Neural cell (in vitro differentiated cells): ENCODE data around the gene RBM20. TPM values are rescaled to one million over a fixed set of nuclear protein-coding genes. Genes with fewer than 3 reads are reported as not detected.
A peak's percentile ranks its signal among the peaks of the same experiment; 100 is the strongest.

ENCODE experiments used
- H2AFZ ChIP-seq: fragments of 200-600, 300-800 bp; sonication (generic), shearing (Covaris generic); 2 replicates; pipeline ENCODE4 v1.6.0; 2014; ENCODE audit warnings: low read depth, mild to moderate bottlenecking, antibody characterized with exemption, low read length, moderate library complexity
- H3F3A ChIP-seq: fragments of 200-600 bp; shearing (Covaris generic); 2 replicates; pipeline ENCODE4 v1.6.1; 2016; ENCODE audit warnings: mild to moderate bottlenecking, moderate library complexity, mixed read lengths, antibody characterized with exemption, low read length; ENCODE audit not compliant: insufficient read depth, poor library complexity, severe bottlenecking
- H3K27ac ChIP-seq: fragments of 200-600, 300-800 bp; sonication (generic), shearing (Covaris generic); 2 replicates; pipeline ENCODE4 v1.5.1; 2014; ENCODE audit warnings: mild to moderate bottlenecking, low read length, moderate library complexity
- H3K27me3 ChIP-seq: fragments of 300-800, 200-600 bp; sonication (generic), shearing (Covaris generic); 2 replicates; pipeline ENCODE4 v1.6.0; 2014; ENCODE audit warnings: mild to moderate bottlenecking, low read depth, low read length, moderate library complexity; ENCODE audit not compliant: insufficient read depth
- H3K36me3 ChIP-seq: fragments of 300-800, 200-600 bp; sonication (generic), shearing (Covaris generic); 2 replicates; pipeline ENCODE4 v1.5.1; 2014; ENCODE audit warnings: mild to moderate bottlenecking, antibody characterized with exemption, low read length, moderate library complexity; ENCODE audit not compliant: insufficient read depth
- H3K4me2 ChIP-seq: fragments of 300-800, 200-600 bp; sonication (generic), shearing (Covaris generic); 2 replicates; pipeline ENCODE4 v1.6.0; 2014; ENCODE audit warnings: mild to moderate bottlenecking, low read length
- H3K4me3 ChIP-seq: fragments of 300-800, 200-600 bp; sonication (generic), shearing (Covaris generic); 2 replicates; pipeline ENCODE4 v1.5.1; 2014; ENCODE audit warnings: mild to moderate bottlenecking, low read length, moderate library complexity
- H3K79me2 ChIP-seq: fragments of 200-600 bp; shearing (Covaris generic); replicated peaks from 2 replicates; pipeline ENCODE4 v1.6.0; 2014; ENCODE audit warnings: mild to moderate bottlenecking, low read length, moderate library complexity; ENCODE audit not compliant: insufficient read depth
- H3K9ac ChIP-seq: fragments of 300-800, 200-600 bp; sonication (generic), shearing (Covaris generic); 2 replicates; pipeline ENCODE4 v1.6.1; 2016; ENCODE audit warnings: mild to moderate bottlenecking, low read length, mixed read lengths
- H3K9me2 ChIP-seq: fragments of 200-600 bp; shearing (Covaris generic); 2 replicates; pipeline ENCODE4 v1.6.1; 2016; ENCODE audit warnings: mild to moderate bottlenecking, low read length, mixed read lengths; ENCODE audit not compliant: insufficient read depth
- H3K9me3 ChIP-seq: fragments of 200-600, 300-800 bp; sonication (generic), shearing (Covaris generic); 2 replicates; pipeline ENCODE4 v1.6.1; 2016; ENCODE audit warnings: mild to moderate bottlenecking, mixed run types, low read length, moderate library complexity, mixed read lengths
- H4K20me1 ChIP-seq: fragments of 200-600 bp; shearing (Covaris generic); 2 replicates; pipeline ENCODE4 v1.6.1; 2016; ENCODE audit warnings: mild to moderate bottlenecking, mixed run types; ENCODE audit not compliant: insufficient read depth
- EP300 ChIP-seq: fragments of 450-650 bp; conservative IDR thresholded peaks from 2 replicates; pipeline ENCODE4 v1.6.1; 2014; ENCODE audit warnings: antibody characterized with exemption, mild to moderate bottlenecking, moderate library complexity; ENCODE audit not compliant: poor library complexity, severe bottlenecking
- EZH2 ChIP-seq: fragments of 200-600, 300-800 bp; shearing (Covaris generic), sonication (generic); IDR thresholded peaks from 2 replicates; pipeline ENCODE4 v1.6.1; 2014; ENCODE audit warnings: antibody characterized with exemption, low read length, borderline replicate concordance, mild to moderate bottlenecking; ENCODE audit not compliant: insufficient read depth, poor library complexity, severe bottlenecking
- MXI1 ChIP-seq: fragments of 450-650 bp; conservative IDR thresholded peaks from 2 replicates; pipeline ENCODE4 v1.6.1; 2014; ENCODE audit warnings: antibody characterized with exemption, mild to moderate bottlenecking; ENCODE audit not compliant: poor library complexity, severe bottlenecking
- POLR2AphosphoS5 ChIP-seq: IDR thresholded peaks from 2 replicates; pipeline ENCODE4 v1.6.1; 2012
- RAD21 ChIP-seq: fragments of 450-650 bp; conservative IDR thresholded peaks from 2 replicates; pipeline ENCODE4 v1.6.1; 2014; ENCODE audit warnings: antibody characterized with exemption, mild to moderate bottlenecking, moderate library complexity
- SMC3 ChIP-seq: fragments of 450-650 bp; conservative IDR thresholded peaks from 2 replicates; pipeline ENCODE4 v1.6.1; 2014; ENCODE audit warnings: antibody characterized with exemption, mild to moderate bottlenecking, moderate library complexity; ENCODE audit not compliant: poor library complexity
- TAF1 ChIP-seq: IDR thresholded peaks from 2 replicates; pipeline ENCODE4 v1.6.1; 2012; ENCODE audit warnings: low read depth
- polyA plus RNA-seq: library from polyadenylated mRNA; depleted of rRNA; stranded (reverse); fragments of >200 nt; gene quantifications from 2 replicates; pipeline ENCODE4 v1.2.3, GENCODE V29; 2014
- TF ChIP-seq, protein P1 (sequence below): fragments of 450-650 bp; IDR thresholded peaks from 2 replicates; pipeline ENCODE4 v1.5.1; 2014; ENCODE audit warnings: antibody characterized with exemption, mild to moderate bottlenecking, moderate library complexity; ENCODE audit not compliant: poor library complexity, severe bottlenecking
- TF ChIP-seq, protein P2 (sequence below): IDR thresholded peaks from 2 replicates; pipeline ENCODE4 v1.6.1; 2012; ENCODE audit warnings: borderline replicate concordance

Gene RBM20
- polyA plus RNA-seq, 1 donor from 2014 or later, result 0.07 TPM

DNA sequence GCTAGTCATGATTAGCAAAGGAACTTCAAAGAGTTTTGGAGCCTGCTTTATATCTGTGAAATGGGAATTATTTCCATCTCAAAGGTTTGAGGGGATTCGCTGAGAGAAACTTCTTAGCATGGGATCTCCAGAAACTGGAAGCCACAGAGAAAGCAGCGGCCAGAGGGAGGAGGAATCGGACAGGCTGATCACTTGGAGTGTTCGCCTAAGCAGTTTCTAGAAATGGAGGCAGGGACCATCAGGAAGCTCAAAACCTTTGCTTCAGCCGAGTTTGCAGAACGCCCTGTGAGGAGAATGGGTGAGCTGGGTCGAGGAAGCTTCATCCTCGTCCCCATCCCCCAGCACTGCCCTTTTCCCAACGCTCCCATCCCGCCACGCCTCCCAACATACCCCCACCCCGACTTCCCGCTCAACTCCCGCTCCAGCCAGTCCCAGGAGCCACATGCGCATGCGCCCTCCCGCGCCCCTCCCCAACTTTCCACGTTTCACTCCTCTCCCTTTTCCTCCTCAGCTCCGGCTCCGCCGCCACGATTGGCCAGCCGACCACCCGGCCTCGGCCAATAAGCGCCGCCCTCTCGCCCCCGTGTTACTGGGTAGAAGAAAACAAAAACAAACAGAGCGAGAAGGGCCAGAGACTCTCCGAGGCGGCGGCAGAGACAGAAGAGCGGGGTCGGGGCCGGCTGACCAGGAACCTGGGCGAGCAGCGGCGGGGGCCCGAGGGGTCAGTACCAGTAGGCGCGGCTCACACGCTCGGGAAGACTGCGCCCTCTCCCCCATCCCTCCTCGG is 227.4 kb downstream of the RBM20 start, which contains the start of gene PDCD4:
Gene PDCD4 (plus strand): TSS at position 631 of the 787 bp plus-strand sequence. CDS start 4,100 bp downstream, outside the sequence.
- Histone ChIP-seq H3F3A (no peaks in the 10 kb centered on the region), H3K4me3 (peak within 1 kb of the TSS; percentile 87), H3K9ac (peak within 1 kb of the TSS; percentile 90), H2AFZ (peak within 1 kb of the TSS; percentile 74), H4K20me1 (no peaks in the 10 kb centered on the region), H3K36me3 (no peaks in the 10 kb centered on the region), H3K27me3 (no peaks in the 10 kb centered on the region), H3K9me2 (no peaks in the 10 kb centered on the region), H3K27ac (peak within 1 kb of the TSS; percentile 87), H3K4me2 (peak within 1 kb of the TSS; percentile 66), H3K79me2 (peaks cover 38% of the 10 kb centered on the region), H3K9me3 (no peaks in the 10 kb centered on the region)
- TF ChIP-seq, protein P1, sequence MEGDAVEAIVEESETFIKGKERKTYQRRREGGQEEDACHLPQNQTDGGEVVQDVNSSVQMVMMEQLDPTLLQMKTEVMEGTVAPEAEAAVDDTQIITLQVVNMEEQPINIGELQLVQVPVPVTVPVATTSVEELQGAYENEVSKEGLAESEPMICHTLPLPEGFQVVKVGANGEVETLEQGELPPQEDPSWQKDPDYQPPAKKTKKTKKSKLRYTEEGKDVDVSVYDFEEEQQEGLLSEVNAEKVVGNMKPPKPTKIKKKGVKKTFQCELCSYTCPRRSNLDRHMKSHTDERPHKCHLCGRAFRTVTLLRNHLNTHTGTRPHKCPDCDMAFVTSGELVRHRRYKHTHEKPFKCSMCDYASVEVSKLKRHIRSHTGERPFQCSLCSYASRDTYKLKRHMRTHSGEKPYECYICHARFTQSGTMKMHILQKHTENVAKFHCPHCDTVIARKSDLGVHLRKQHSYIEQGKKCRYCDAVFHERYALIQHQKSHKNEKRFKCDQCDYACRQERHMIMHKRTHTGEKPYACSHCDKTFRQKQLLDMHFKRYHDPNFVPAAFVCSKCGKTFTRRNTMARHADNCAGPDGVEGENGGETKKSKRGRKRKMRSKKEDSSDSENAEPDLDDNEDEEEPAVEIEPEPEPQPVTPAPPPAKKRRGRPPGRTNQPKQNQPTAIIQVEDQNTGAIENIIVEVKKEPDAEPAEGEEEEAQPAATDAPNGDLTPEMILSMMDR, result no peak
- TF ChIP-seq RAD21, result peak; percentile 41
- TF ChIP-seq, protein P2, sequence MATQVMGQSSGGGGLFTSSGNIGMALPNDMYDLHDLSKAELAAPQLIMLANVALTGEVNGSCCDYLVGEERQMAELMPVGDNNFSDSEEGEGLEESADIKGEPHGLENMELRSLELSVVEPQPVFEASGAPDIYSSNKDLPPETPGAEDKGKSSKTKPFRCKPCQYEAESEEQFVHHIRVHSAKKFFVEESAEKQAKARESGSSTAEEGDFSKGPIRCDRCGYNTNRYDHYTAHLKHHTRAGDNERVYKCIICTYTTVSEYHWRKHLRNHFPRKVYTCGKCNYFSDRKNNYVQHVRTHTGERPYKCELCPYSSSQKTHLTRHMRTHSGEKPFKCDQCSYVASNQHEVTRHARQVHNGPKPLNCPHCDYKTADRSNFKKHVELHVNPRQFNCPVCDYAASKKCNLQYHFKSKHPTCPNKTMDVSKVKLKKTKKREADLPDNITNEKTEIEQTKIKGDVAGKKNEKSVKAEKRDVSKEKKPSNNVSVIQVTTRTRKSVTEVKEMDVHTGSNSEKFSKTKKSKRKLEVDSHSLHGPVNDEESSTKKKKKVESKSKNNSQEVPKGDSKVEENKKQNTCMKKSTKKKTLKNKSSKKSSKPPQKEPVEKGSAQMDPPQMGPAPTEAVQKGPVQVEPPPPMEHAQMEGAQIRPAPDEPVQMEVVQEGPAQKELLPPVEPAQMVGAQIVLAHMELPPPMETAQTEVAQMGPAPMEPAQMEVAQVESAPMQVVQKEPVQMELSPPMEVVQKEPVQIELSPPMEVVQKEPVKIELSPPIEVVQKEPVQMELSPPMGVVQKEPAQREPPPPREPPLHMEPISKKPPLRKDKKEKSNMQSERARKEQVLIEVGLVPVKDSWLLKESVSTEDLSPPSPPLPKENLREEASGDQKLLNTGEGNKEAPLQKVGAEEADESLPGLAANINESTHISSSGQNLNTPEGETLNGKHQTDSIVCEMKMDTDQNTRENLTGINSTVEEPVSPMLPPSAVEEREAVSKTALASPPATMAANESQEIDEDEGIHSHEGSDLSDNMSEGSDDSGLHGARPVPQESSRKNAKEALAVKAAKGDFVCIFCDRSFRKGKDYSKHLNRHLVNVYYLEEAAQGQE, result peak; percentile 83
- peak; percentile 36 for TF ChIP-seq SMC3
- peak; percentile 93 for TF ChIP-seq POLR2AphosphoS5
- no peak for TF ChIP-seq EP300

DNA sequence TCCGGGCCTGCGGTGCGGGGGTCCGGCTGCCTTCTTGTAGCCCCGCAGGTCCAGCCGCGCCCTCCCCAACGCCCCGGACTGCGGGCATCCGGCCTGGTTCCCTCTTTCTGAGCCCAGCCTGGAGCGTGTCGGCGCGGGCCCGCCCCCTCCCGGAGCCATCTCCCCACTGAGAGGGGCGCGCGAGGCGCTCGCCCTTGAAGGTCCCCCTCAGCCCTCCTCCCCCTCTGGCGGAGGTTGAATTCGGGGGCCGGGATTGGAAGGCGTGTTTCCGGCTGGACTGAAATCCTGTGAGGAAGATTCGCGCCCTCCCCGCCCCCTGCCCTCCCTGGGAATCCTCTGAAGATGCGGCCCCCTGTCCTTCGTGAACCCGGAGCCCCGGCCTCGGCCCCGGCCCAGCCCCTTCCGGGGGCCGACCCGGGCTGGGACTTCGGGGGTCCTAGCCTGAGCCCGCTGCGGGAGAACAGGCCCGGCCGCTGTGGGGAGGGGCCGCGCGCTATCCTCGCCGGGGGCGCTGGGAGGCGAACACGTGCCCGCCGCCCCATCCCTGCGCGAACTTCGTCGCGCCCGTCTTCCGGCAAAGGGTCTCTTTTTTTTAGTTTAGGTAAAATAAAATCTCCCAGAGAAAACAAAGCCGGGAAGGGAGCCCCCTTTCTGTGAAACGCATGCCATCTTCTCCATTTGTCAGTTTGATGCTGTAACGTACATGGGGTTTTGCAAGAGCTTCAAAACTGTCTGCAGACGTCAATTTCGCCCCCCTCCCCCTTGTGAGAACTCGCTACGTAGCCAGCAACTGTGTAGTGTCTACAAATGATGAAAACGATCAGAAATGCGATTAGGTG is 228.2 kb downstream of the RBM20 start:
- Histone ChIP-seq H3K79me2 (peaks cover 46% of the 10 kb centered on the region), H3K27me3 (no peaks in the 10 kb centered on the region), H3K9me2 (no peaks in the 10 kb centered on the region), H3K27ac (peak overlapping the region; percentile 87), H3K9ac (peak overlapping the region; percentile 90), H3K9me3 (no peaks in the 10 kb centered on the region), H3K4me3 (peak overlapping the region; percentile 87), H3K4me2 (peak overlapping the region; percentile 66), H4K20me1 (no peaks in the 10 kb centered on the region), H3K36me3 (no peaks in the 10 kb centered on the region), H3F3A (no peaks in the 10 kb centered on the region), H2AFZ (peak overlapping the region; percentile 71)
- TF ChIP-seq SMC3, result peak; percentile 73
- no peak for TF ChIP-seq TAF1
- TF ChIP-seq RAD21, result peak; percentile 60
- TF ChIP-seq, protein P1, result peak; percentile 61
- peak; percentile 93 for TF ChIP-seq MXI1
- no peak for TF ChIP-seq POLR2AphosphoS5
- TF ChIP-seq EZH2, result no peak
- TF ChIP-seq, protein P2, result no peak
